Measurements from ENCODE around the gene FARSA. TPM values are rescaled to one million over a fixed set of nuclear protein-coding genes. Genes with fewer than 3 reads are reported as not detected.
"Not testable (repeated sequence)": the region's sequence is repeated elsewhere in the genome, so short reads cannot be mapped to it uniquely, and the experiment has no call there.

The FARSA gene
- total RNA-seq, 1 experiment from 2014 or later: 59.7 TPM

GRCh38 chr19:12956446-12957388 lies 23.2 kb upstream of the FARSA start, which contains the start of gene GADD45GIP1:
GADD45GIP1 (minus strand) TSS chr19:12957223; CDS start chr19:12957212, 11 bp downstream.
- H3K36me3 ChIP-seq (ENCODE audit: insufficient read depth, low read length): 0 out of 2 replicates have a peak, but pooled peaks cover 3% of the 10 kb centered on the region
- H3K9ac ChIP-seq (ENCODE audit: low read length): peak within 1 kb of the TSS; percentile 87
- H3K4me3 ChIP-seq (ENCODE audit: low read length): peak within 1 kb of the TSS; percentile 92
- H2AFZ ChIP-seq (ENCODE audit: low read length): peak within 1 kb of the TSS; percentile 83
- H3K9me3 ChIP-seq (ENCODE audit: low read length): no peaks in the 10 kb centered on the region
- H3K4me1 ChIP-seq (ENCODE audit: low read length): peaks cover 39% of the 10 kb centered on the region
- no peaks in the 10 kb centered on the region for H3K9me2 ChIP-seq (replicated peaks; ENCODE audit: insufficient read depth, low read length)
- H3K4me2 ChIP-seq (ENCODE audit: low read depth, low read length, poor library complexity, severe bottlenecking): peak within 1 kb of the TSS; percentile 73
- H4K20me1 ChIP-seq (ENCODE audit: insufficient read depth, low read depth, low read length): no peaks in the 10 kb centered on the region
- peaks cover 36% of the 10 kb centered on the region for H3K79me2 ChIP-seq (ENCODE audit: low read length)
- peak within 1 kb of the TSS; percentile 54 for H3K27ac ChIP-seq (ENCODE audit: low read length)
- peak; percentile 93 for DNase-seq
- H3K27me3 ChIP-seq (ENCODE audit: low read length): no peaks in the 10 kb centered on the region

- peaks cover 39% of the 10 kb centered on the region for H3K4me1 ChIP-seq (ENCODE audit: low read length)
- H3K9me3 ChIP-seq (ENCODE audit: low read length): no peaks in the 10 kb centered on the region
- peak overlapping the region; percentile 92 for H3K4me3 ChIP-seq (ENCODE audit: low read length)
- no peaks in the 10 kb centered on the region for H3K27me3 ChIP-seq (ENCODE audit: low read length)
- H3K4me2 ChIP-seq (ENCODE audit: low read depth, low read length, poor library complexity, severe bottlenecking): peak overlapping the region; percentile 73
- DNase-seq: peak; percentile 54
- H2AFZ ChIP-seq (ENCODE audit: low read length): no peak overlapping the region
- 0 out of 2 replicates have a peak, but pooled peaks cover 3% of the 10 kb centered on the region for H3K36me3 ChIP-seq (ENCODE audit: insufficient read depth, low read length)
- H3K27ac ChIP-seq (ENCODE audit: low read length): peak overlapping the region; percentile 54; the same call in 1 of the 2 replicates
- H4K20me1 ChIP-seq (ENCODE audit: insufficient read depth, low read depth, low read length): no peaks in the 10 kb centered on the region
- H3K79me2 ChIP-seq (ENCODE audit: low read length): peaks cover 36% of the 10 kb centered on the region
- peak overlapping the region; percentile 87 for H3K9ac ChIP-seq (ENCODE audit: low read length)
- H3K9me2 ChIP-seq (replicated peaks; ENCODE audit: insufficient read depth, low read length): no peaks in the 10 kb centered on the region
These were observed 22.5 kb upstream of the FARSA start for GRCh38 chr19:12955996-12956395.

GRCh38 chr19:12955575-12955974 lies 22.1 kb upstream of the FARSA start:
- peak overlapping the region; percentile 73 for H3K4me2 ChIP-seq (ENCODE audit: low read depth, low read length, poor library complexity, severe bottlenecking)

GRCh38 chr19:12954612-12954962 lies 21.1 kb upstream of the FARSA start:
- peaks cover 36% of the 10 kb centered on the region for H3K79me2 ChIP-seq (ENCODE audit: low read length)
- no peaks in the 10 kb centered on the region for H3K27me3 ChIP-seq (ENCODE audit: low read length)

More at GRCh38 chr19:12955575-12955974, 22.1 kb upstream of the FARSA start:
- H3K4me1 ChIP-seq (ENCODE audit: low read length): peaks cover 39% of the 10 kb centered on the region
- peaks cover 36% of the 10 kb centered on the region for H3K79me2 ChIP-seq (ENCODE audit: low read length)
- H3K27me3 ChIP-seq (ENCODE audit: low read length); H3K9me2 ChIP-seq (replicated peaks; ENCODE audit: insufficient read depth, low read length); H3K36me3 ChIP-seq (ENCODE audit: insufficient read depth, low read length); H3K9me3 ChIP-seq (ENCODE audit: low read length); H2AFZ ChIP-seq (ENCODE audit: low read length); H4K20me1 ChIP-seq (ENCODE audit: insufficient read depth, low read depth, low read length); DNase-seq: not testable (repeated sequence)
- H3K9ac ChIP-seq (ENCODE audit: low read length): peak overlapping the region; percentile 87
- peak overlapping the region; percentile 56; the same call in 1 of the 2 replicates for H3K27ac ChIP-seq (ENCODE audit: low read length)
- H3K4me3 ChIP-seq (ENCODE audit: low read length): peak overlapping the region; percentile 92

GRCh38 chr19:12953799-12954611 lies 20.5 kb upstream of the FARSA start:
- H3K4me2 ChIP-seq (ENCODE audit: low read depth, low read length, poor library complexity, severe bottlenecking): peak overlapping the region; percentile 73
- H3K27me3 ChIP-seq (ENCODE audit: low read length): no peaks in the 10 kb centered on the region
- peak overlapping the region; percentile 87 for H3K9ac ChIP-seq (ENCODE audit: low read length)
- H3K36me3 ChIP-seq (ENCODE audit: insufficient read depth, low read length): 0 out of 2 replicates have a peak, but pooled peaks cover 3% of the 10 kb centered on the region
- no peak overlapping the region for H2AFZ ChIP-seq (ENCODE audit: low read length)
- H3K9me3 ChIP-seq (ENCODE audit: low read length): no peaks in the 10 kb centered on the region
- peak; percentile 45 for DNase-seq
- no peak overlapping the region for H3K4me3 ChIP-seq (ENCODE audit: low read length)
- peak overlapping the region; percentile 56 for H3K27ac ChIP-seq (ENCODE audit: low read length)
- H3K79me2 ChIP-seq (ENCODE audit: low read length): peaks cover 36% of the 10 kb centered on the region
- no peaks in the 10 kb centered on the region for H4K20me1 ChIP-seq (ENCODE audit: insufficient read depth, low read depth, low read length)
- no peaks in the 10 kb centered on the region for H3K9me2 ChIP-seq (replicated peaks; ENCODE audit: insufficient read depth, low read length)
- peaks cover 39% of the 10 kb centered on the region for H3K4me1 ChIP-seq (ENCODE audit: low read length)

More at GRCh38 chr19:12954612-12954962, 21.1 kb upstream of the FARSA start:
- peak overlapping the region; percentile 87 for H3K9ac ChIP-seq (ENCODE audit: low read length)
- H3K9me2 ChIP-seq (replicated peaks; ENCODE audit: insufficient read depth, low read length): no peaks in the 10 kb centered on the region
- H3K4me3 ChIP-seq (ENCODE audit: low read length): peak overlapping the region; percentile 92; the same call in 1 of the 2 replicates
- H4K20me1 ChIP-seq (ENCODE audit: insufficient read depth, low read depth, low read length): no peaks in the 10 kb centered on the region
- H2AFZ ChIP-seq (ENCODE audit: low read length): no peak overlapping the region
- no peaks in the 10 kb centered on the region for H3K9me3 ChIP-seq (ENCODE audit: low read length)
- DNase-seq: peak; percentile 48
- 0 out of 2 replicates have a peak, but pooled peaks cover 3% of the 10 kb centered on the region for H3K36me3 ChIP-seq (ENCODE audit: insufficient read depth, low read length)
- H3K27ac ChIP-seq (ENCODE audit: low read length): peak overlapping the region; percentile 56
- H3K4me1 ChIP-seq (ENCODE audit: low read length): peaks cover 39% of the 10 kb centered on the region
- H3K4me2 ChIP-seq (ENCODE audit: low read depth, low read length, poor library complexity, severe bottlenecking): peak overlapping the region; percentile 73

GRCh38 chr19:12953138-12953798 lies 19.8 kb upstream of the FARSA start:
- DNase-seq: no peak
- H3K9me3 ChIP-seq (ENCODE audit: low read length): no peaks in the 10 kb centered on the region
- peaks cover 39% of the 10 kb centered on the region for H3K4me1 ChIP-seq (ENCODE audit: low read length)
- no peaks in the 10 kb centered on the region for H4K20me1 ChIP-seq (ENCODE audit: insufficient read depth, low read depth, low read length)
- H3K36me3 ChIP-seq (ENCODE audit: insufficient read depth, low read length): peaks cover 6% of the 10 kb centered on the region; the same call in 1 of the 2 replicates
- H3K4me2 ChIP-seq (ENCODE audit: low read depth, low read length, poor library complexity, severe bottlenecking): no peak overlapping the region
- H3K27me3 ChIP-seq (ENCODE audit: low read length): no peaks in the 10 kb centered on the region
- no peak overlapping the region for H3K4me3 ChIP-seq (ENCODE audit: low read length)
- H3K79me2 ChIP-seq (ENCODE audit: low read length): peaks cover 36% of the 10 kb centered on the region
- no peak overlapping the region for H3K27ac ChIP-seq (ENCODE audit: low read length)
- H3K9ac ChIP-seq (ENCODE audit: low read length): no peak overlapping the region
- H3K9me2 ChIP-seq (replicated peaks; ENCODE audit: insufficient read depth, low read length): no peaks in the 10 kb centered on the region
- H2AFZ ChIP-seq (ENCODE audit: low read length): no peak overlapping the region

- Histone ChIP-seq H3K9me2 (replicated peaks; ENCODE audit: insufficient read depth, low read length) (no peaks in the 10 kb centered on the region), H3K9ac (ENCODE audit: low read length) (no peak overlapping the region), H2AFZ (ENCODE audit: low read length) (no peak overlapping the region), H3K79me2 (ENCODE audit: low read length) (peaks cover 37% of the 10 kb centered on the region), H4K20me1 (ENCODE audit: insufficient read depth, low read depth, low read length) (no peaks in the 10 kb centered on the region), H3K36me3 (ENCODE audit: insufficient read depth, low read length) (peaks cover 13% of the 10 kb centered on the region; the same call in 1 of the 2 replicates), H3K27me3 (ENCODE audit: low read length) (no peaks in the 10 kb centered on the region), H3K4me3 (ENCODE audit: low read length) (no peak overlapping the region), H3K4me2 (ENCODE audit: low read depth, low read length, poor library complexity, severe bottlenecking) (no peak overlapping the region), H3K9me3 (ENCODE audit: low read length) (no peaks in the 10 kb centered on the region), H3K27ac (ENCODE audit: low read length) (no peak overlapping the region), H3K4me1 (ENCODE audit: low read length) (peaks cover 35% of the 10 kb centered on the region)
- DNase-seq: no peak
These were observed 19.1 kb upstream of the FARSA start for GRCh38 chr19:12952488-12953137.

Data from Karpas-422 (cell line).